ENCODE data around the gene C16orf54. TPM values are rescaled to one million over a fixed set of nuclear protein-coding genes. Genes with fewer than 3 reads are reported as not detected.
"Not testable (repeated sequence)": the region's sequence is repeated elsewhere in the genome, so short reads cannot be mapped to it uniquely, and the experiment has no call there.

C16orf54 gene
- total RNA-seq, 1 experiment from 2014 or later = not detected

DNA sequence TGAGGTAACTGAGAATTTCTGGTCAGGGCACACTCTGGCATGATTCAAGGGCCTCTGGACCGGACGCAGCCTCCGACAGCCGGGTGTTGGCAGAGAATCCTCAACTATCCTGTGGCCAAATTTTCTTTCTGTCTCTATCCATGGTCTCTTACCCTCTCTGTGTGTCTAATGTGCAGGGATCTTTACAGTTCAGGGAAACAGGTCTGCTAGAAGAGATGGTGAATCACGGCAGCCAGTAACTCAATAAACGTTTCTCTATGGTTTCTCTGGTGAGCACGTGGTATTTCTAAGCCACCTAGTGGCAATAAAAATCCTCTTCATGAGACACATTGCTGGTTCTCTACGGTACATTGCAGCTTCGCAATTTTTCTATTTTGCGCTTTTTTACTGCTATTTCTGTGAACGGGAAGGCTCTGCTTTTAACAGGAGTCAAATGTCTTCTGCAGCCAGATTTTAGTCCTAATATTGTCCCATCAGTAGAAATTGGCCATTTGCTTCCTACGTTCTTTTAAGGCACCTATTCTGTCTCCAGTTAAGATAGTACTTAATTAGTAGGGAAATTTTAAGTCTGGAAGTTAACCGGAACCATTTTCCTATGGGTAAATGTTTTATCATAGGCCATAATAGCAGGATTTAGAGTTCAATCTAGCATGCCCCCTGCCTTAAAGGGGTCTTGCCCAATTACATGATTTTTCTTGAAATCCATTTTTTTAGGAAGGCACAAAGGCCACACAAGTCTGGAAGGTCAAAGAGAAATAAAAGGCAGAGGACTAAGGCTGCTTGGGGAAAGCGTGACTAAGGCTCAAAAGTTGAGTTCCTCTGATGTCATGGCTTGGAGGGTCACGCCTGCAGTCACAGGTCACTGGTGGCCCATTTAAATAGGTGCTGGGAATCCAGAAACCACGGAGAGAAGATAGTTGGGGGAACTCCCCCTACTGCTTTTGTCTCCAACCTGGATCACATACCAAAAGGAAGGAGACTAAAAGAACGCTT is 35.3 kb downstream of the C16orf54 start:
- CTCF ChIA-PET = interaction anchor here (0.6 to 1.9 kb wide), 5 partner anchors 10 to 155 kb away, joined by 3 to 14 read pairs (median 4); no protein-coding TSS in a partner anchor
- peak overlapping the region; percentile 34 for H3K27ac Mint-ChIP-seq (ENCODE audit: unreplicated experiment)

GRCh38 chr16:29709657-29710056 is 36.1 kb downstream of the C16orf54 start:
- peaks cover 18% of the 10 kb centered on the region for H3K4me1 Mint-ChIP-seq (ENCODE audit: low read depth, unreplicated experiment)
- H3K36me3 Mint-ChIP-seq (ENCODE audit: insufficient read depth, unreplicated experiment); H3K9me3 Mint-ChIP-seq (ENCODE audit: low read depth, unreplicated experiment); BruUV-seq (replicated peaks); H3K27me3 Mint-ChIP-seq (ENCODE audit: unreplicated experiment): not testable (repeated sequence)
- intact Hi-C loops (cut with micrococcal nuclease; ENCODE audit: unreplicated experiment) = loop anchor here (10.0 kb wide), 1 partner anchor 105 kb away; the partner anchor contains the start of genes PAGR1 and PRRT2
- H3K27ac Mint-ChIP-seq (ENCODE audit: unreplicated experiment) = peak overlapping the region; percentile 34
- H3K4me3 Mint-ChIP-seq (ENCODE audit: low read depth, unreplicated experiment) = peak overlapping the region; percentile 24
- CTCF ChIA-PET = interaction anchor here (0.6 to 1.9 kb wide), 4 partner anchors 9 to 138 kb away, joined by 3 to 14 read pairs (median 4); no protein-coding TSS in a partner anchor
- peak; percentile 30 for DNase-seq

More for the DNA sequence above, 35.3 kb downstream of the C16orf54 start:
- Mint-ChIP-seq H3K9me3 (ENCODE audit: low read depth, unreplicated experiment) (peaks cover 2% of the 10 kb centered on the region), H3K4me3 (ENCODE audit: low read depth, unreplicated experiment) (peak overlapping the region; percentile 24), H3K27me3 (ENCODE audit: unreplicated experiment) (peaks cover 10% of the 10 kb centered on the region), H3K36me3 (ENCODE audit: insufficient read depth, unreplicated experiment) (no peaks in the 10 kb centered on the region), H3K4me1 (ENCODE audit: low read depth, unreplicated experiment) (peaks cover 18% of the 10 kb centered on the region)
- no TSS peak for BruUV-seq (replicated peaks)
- TF ChIP-seq, protein P1, sequence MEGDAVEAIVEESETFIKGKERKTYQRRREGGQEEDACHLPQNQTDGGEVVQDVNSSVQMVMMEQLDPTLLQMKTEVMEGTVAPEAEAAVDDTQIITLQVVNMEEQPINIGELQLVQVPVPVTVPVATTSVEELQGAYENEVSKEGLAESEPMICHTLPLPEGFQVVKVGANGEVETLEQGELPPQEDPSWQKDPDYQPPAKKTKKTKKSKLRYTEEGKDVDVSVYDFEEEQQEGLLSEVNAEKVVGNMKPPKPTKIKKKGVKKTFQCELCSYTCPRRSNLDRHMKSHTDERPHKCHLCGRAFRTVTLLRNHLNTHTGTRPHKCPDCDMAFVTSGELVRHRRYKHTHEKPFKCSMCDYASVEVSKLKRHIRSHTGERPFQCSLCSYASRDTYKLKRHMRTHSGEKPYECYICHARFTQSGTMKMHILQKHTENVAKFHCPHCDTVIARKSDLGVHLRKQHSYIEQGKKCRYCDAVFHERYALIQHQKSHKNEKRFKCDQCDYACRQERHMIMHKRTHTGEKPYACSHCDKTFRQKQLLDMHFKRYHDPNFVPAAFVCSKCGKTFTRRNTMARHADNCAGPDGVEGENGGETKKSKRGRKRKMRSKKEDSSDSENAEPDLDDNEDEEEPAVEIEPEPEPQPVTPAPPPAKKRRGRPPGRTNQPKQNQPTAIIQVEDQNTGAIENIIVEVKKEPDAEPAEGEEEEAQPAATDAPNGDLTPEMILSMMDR (IDR thresholded peaks at IDR 0.05; ENCODE audit: unreplicated experiment) = peak; percentile 54
- peak; percentile 54 for DNase-seq
- intact Hi-C loops (cut with micrococcal nuclease; ENCODE audit: unreplicated experiment) = no loop called here

DNA sequence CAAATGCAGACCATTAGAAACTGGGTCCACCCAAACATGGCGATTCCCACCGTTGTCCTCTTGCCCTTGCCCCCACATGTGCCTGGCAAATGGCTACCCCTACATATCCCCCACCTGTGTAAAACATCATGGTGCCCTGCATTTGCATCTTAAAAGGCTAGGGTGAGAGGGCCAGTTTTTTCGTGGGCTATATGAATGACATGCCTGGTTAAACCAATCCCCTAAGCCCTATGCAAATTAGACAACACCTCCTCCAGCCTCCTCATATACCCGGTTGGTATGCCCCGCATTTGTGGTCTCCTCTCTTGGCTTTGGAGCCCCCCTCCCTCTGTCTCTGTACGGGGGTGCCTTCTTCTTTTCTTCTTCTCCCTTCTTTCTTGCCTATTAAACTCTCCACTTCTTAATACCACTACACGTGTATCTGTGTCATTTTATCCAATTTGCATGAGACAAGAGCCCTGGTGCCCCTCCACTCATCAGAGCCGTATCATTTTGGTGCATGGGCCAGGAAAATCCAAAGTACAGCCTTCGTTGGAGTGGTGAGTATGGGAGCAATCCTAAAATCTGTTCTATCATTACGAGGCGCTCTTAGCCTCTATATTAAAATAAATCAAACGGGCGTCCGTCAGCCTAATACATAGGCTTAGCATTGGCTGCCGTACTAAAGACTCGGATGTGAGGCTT is 36.7 kb downstream of the C16orf54 start:
- peaks cover 2% of the 10 kb centered on the region for H3K9me3 Mint-ChIP-seq (ENCODE audit: low read depth, unreplicated experiment)
- intact Hi-C loops (cut with micrococcal nuclease; ENCODE audit: unreplicated experiment) = loop anchor here (10.0 kb wide), 1 partner anchor 106 kb away; the partner anchor contains the start of genes PAGR1 and PRRT2
- CTCF ChIA-PET = interaction anchor here (1.6 to 1.9 kb wide), 2 partner anchors 9 to 11 kb away, joined by 4 to 14 read pairs; no protein-coding TSS in a partner anchor
- no peak for DNase-seq
- H3K27me3 Mint-ChIP-seq (ENCODE audit: unreplicated experiment) = no peaks in the 10 kb centered on the region
- peaks cover 18% of the 10 kb centered on the region for H3K4me1 Mint-ChIP-seq (ENCODE audit: low read depth, unreplicated experiment)
- no peaks in the 10 kb centered on the region for H3K36me3 Mint-ChIP-seq (ENCODE audit: insufficient read depth, unreplicated experiment)
- H3K27ac Mint-ChIP-seq (ENCODE audit: unreplicated experiment) = no peak overlapping the region
- BruUV-seq (replicated peaks) = no TSS peak
- TF ChIP-seq, protein P1 (IDR thresholded peaks at IDR 0.05; ENCODE audit: unreplicated experiment) = no peak
- H3K4me3 Mint-ChIP-seq (ENCODE audit: low read depth, unreplicated experiment) = no peak overlapping the region

DNA sequence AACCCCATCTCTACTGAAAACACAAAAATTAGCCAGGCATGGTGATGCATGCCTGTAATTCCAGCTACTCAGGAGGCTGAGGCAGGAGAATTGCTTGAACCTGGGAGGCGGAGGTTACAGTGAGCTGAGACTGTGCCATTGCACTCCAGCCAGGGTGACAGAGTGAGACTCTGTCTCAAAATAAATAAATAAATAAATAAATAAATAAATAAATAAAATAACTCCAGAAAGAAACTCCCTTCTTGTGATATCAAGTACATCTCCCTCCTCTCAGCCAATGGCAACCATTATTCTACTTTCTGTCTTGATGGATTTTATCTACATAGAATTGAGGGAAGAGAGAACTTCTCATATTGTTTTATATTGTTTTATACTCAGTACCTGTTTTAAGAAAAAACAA is 38.6 kb downstream of the C16orf54 start:
- intact Hi-C loops (cut with micrococcal nuclease; ENCODE audit: unreplicated experiment) = loop anchor here (10.0 kb wide), 1 partner anchor 108 kb away; the partner anchor contains the start of genes PAGR1 and PRRT2
- not testable (repeated sequence) for H3K36me3 Mint-ChIP-seq (ENCODE audit: insufficient read depth, unreplicated experiment); H3K4me3 Mint-ChIP-seq (ENCODE audit: low read depth, unreplicated experiment); BruUV-seq (replicated peaks); H3K9me3 Mint-ChIP-seq (ENCODE audit: low read depth, unreplicated experiment); H3K27ac Mint-ChIP-seq (ENCODE audit: unreplicated experiment); H3K27me3 Mint-ChIP-seq (ENCODE audit: unreplicated experiment); DNase-seq
- CTCF ChIA-PET = interaction anchor here (1.0 kb wide), 1 partner anchor 16 kb away, joined by 3 read pairs; no protein-coding TSS in a partner anchor
- peaks cover 18% of the 10 kb centered on the region for H3K4me1 Mint-ChIP-seq (ENCODE audit: low read depth, unreplicated experiment)

- Mint-ChIP-seq H3K27ac (ENCODE audit: unreplicated experiment) (no peak overlapping the region), H3K27me3 (ENCODE audit: unreplicated experiment) (no peaks in the 10 kb centered on the region), H3K9me3 (ENCODE audit: low read depth, unreplicated experiment) (peaks cover 2% of the 10 kb centered on the region), H3K4me3 (ENCODE audit: low read depth, unreplicated experiment) (no peak overlapping the region), H3K36me3 (ENCODE audit: insufficient read depth, unreplicated experiment) (no peaks in the 10 kb centered on the region), H3K4me1 (ENCODE audit: low read depth, unreplicated experiment) (peaks cover 13% of the 10 kb centered on the region)
- intact Hi-C loops (cut with micrococcal nuclease; ENCODE audit: unreplicated experiment) = loop anchor here (10.0 kb wide), 1 partner anchor 110 kb away; the partner anchor contains the start of genes PAGR1 and PRRT2
- TF ChIP-seq, protein P1 (IDR thresholded peaks at IDR 0.05; ENCODE audit: unreplicated experiment) = no peak
- no TSS peak for BruUV-seq (replicated peaks)
- CTCF ChIA-PET = interaction anchor here (0.7 kb wide), 1 partner anchor 197 kb away, joined by 3 read pairs; no protein-coding TSS in a partner anchor
- DNase-seq = no peak
These were observed 40.8 kb downstream of the C16orf54 start for GRCh38 chr16:29705030-29705429.

All from Calu3 (cell line).